ACC112 (cell line): ENCODE results near the gene TAOK3.
A peak's percentile ranks its signal among the peaks of the same experiment; 100 is the strongest.
"Not testable (repeated sequence)": the region's sequence is repeated elsewhere in the genome, so short reads cannot be mapped to it uniquely, and the experiment has no call there.

ENCODE experiments used
- H2AFZ ChIP-seq: fragments of 200-600 bp; sonication (generic); one replicate; pipeline ENCODE4 v1.6.0; 2017; ENCODE audit warnings: antibody characterized with exemption, low read length; ENCODE audit not compliant: unreplicated experiment
- H3K27ac ChIP-seq: fragments of 200-600 bp; sonication (generic); 2 replicates; pipeline ENCODE4 v1.5.1; 2014; ENCODE audit warnings: low read depth, mild to moderate bottlenecking, antibody characterized with exemption, low read length, moderate library complexity
- H3K27me3 ChIP-seq: fragments of 200-600 bp; sonication (generic); 2 replicates; pipeline ENCODE4 v1.6.1; 2014; ENCODE audit warnings: mild to moderate bottlenecking, antibody characterized with exemption, low read length, moderate library complexity, mixed read lengths; ENCODE audit not compliant: insufficient read depth
- H3K36me3 ChIP-seq: fragments of 200-600 bp; sonication (generic); 2 replicates; pipeline ENCODE4 v1.6.1; 2016; ENCODE audit warnings: mild to moderate bottlenecking, antibody characterized with exemption, low read length, moderate library complexity, mixed read lengths; ENCODE audit not compliant: insufficient read depth
- H3K4me1 ChIP-seq: fragments of 200-600 bp; sonication (generic); one replicate; pipeline ENCODE4 v1.6.1; 2016; ENCODE audit warnings: low read length, mixed read lengths; ENCODE audit not compliant: insufficient read depth, unreplicated experiment, control insufficient read depth
- H3K4me3 ChIP-seq: fragments of 200-600 bp; sonication (generic); 2 replicates; pipeline ENCODE4 v1.5.1; 2014; ENCODE audit warnings: mild to moderate bottlenecking, low read depth, low read length
- H3K79me2 ChIP-seq: fragments of 200-600 bp; sonication (generic); one replicate; pipeline ENCODE4 v1.6.0; 2016; ENCODE audit warnings: low read length; ENCODE audit not compliant: control insufficient read depth, unreplicated experiment, insufficient read depth

TAOK3 gene

DNA sequence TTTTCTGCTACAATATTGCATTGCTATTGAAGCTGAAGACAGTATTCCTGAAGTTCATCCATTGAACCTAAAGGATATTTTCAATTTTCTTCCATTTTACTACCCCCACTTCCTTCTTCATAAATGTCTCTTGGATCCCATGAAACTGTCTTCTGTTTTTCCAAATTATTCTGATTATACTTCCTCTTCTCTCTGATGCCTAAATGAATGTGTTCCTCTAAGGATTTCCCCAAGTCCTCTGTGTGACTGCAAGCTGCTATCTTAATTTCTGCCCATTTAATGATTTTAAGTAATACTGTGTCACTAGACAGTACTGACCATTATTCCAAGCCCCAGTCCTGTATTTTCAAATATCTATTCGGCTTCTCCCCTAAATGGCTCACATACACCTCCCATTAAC is 102.9 kb downstream of the TAOK3 start:
- Histone ChIP-seq H3K27ac (no peak overlapping the region), H2AFZ (no peak overlapping the region), H3K79me2 (peaks cover 3% of the 10 kb centered on the region), H3K27me3 (no peaks in the 10 kb centered on the region), H3K4me3 (no peak overlapping the region), H3K4me1 (no peaks in the 10 kb centered on the region), H3K36me3 (no peaks in the 10 kb centered on the region; the same call in 1 of the 2 replicates)

DNA sequence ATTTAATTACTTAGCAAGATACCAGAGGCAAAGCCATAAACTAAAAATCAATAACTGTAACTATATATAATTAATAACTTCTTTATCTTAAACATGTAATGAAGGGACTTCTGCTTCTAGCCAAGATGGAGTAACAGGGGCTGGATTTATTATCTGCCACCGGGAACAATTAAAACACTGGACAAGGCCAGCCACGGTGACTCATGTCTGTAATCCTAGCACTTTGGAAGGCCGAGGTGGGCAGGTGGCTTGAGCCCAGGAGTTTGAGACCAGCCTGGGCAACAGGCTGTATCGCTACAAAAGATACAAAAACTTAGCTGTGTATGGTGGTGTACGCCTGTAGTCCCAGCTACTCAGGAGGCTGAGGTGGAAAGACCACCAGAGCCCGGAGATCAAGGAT is 113.6 kb downstream of the TAOK3 start:
- Histone ChIP-seq H2AFZ (no peak overlapping the region), H3K36me3 (peaks cover 7% of the 10 kb centered on the region; the same call in 1 of the 2 replicates), H3K4me1 (no peaks in the 10 kb centered on the region), H3K4me3 (no peak overlapping the region), H3K27me3 (no peaks in the 10 kb centered on the region), H3K27ac (no peak overlapping the region), H3K79me2 (no peaks in the 10 kb centered on the region)

DNA sequence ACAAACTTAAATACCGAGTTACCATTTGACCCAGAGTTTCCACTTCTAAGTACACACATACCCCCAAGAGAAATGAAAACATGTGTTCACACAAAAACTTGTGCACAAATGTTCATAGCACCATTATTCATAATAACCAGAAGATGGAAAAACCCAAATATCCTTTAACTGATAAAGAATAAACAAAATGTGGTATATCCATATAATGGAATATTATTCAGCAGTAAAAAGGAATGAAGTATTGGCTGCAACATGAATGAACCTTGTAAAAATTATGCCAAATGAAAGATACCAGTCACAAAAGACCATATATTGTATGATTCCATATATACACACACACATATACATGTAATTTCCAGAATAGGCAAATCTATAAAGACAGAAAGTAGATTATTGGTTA is 116.4 kb downstream of the TAOK3 start:
- Histone ChIP-seq H3K27ac (no peak overlapping the region), H3K79me2 (no peaks in the 10 kb centered on the region), H3K4me1 (no peaks in the 10 kb centered on the region), H3K4me3 (no peak overlapping the region), H3K27me3 (no peaks in the 10 kb centered on the region), H3K36me3 (peaks cover 7% of the 10 kb centered on the region; the same call in 1 of the 2 replicates), H2AFZ (no peak overlapping the region)

DNA sequence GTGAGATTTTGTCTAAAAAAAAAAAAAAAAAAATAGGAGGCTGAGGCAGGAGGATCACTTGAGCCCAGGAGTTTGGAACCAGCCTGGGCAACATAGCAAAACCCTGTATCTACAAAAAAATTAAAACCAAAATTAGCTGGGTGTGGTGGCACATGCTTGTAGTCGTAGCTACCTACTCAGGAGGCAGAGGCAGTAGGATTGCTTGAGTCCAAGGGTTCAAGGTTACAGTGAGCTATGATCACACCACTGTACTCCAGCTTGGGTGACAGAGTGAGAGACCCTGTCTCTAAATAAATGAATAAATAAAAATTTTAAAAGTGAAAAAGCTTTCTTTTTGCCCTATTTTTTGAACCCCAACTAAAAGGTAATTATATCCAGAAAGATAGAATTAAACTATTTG is 123.2 kb downstream of the TAOK3 start:
- H2AFZ ChIP-seq: no peak overlapping the region

DNA sequence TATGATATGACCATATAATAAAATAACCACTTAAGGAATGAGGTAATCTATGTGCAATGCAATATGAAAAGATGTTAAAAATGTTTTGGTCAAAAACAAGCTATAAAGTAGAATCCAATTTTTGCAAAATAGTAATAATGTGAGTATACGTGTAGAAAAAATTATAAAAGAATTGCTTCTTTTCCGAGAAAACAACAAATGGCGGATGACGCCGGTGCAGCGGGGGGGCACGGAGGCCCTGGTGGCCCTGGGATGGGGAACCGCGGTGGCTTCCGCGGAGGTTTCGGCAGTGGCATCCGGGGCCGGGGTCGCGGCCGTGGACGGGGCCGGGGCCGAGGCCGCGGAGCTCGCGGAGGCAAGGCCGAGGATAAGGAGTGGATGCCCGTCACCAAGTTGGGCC is 126.8 kb downstream of the TAOK3 start:
- H3K4me3 ChIP-seq, H3K27ac ChIP-seq, H3K27me3 ChIP-seq, H2AFZ ChIP-seq, H3K79me2 ChIP-seq, H3K36me3 ChIP-seq, H3K4me1 ChIP-seq: not testable (repeated sequence)

More for the DNA sequence above, 123.2 kb downstream of the TAOK3 start:
- Histone ChIP-seq H3K27ac (no peak overlapping the region), H3K79me2 (no peaks in the 10 kb centered on the region), H3K27me3 (no peaks in the 10 kb centered on the region), H3K4me1 (no peaks in the 10 kb centered on the region), H3K4me3 (no peak overlapping the region), H3K36me3 (no peaks in the 10 kb centered on the region)

DNA sequence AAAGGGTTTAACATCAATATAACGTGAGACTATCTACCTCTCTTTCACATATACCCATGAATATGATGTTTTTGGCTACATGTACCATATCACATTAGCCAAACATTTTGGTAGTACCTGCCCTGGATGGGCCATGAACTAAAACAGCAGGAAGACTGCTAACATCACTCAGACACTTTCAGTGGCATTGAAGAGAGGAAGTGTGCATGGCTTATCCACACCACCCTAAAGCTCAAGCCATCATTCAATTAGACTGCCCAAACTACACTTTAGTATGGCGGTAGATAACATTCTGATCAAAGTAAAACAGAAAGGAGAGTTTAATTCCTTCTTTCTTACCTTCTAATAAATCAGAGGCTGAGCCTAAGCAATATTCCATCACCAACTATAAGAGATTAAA is 133.8 kb downstream of the TAOK3 start:
- peaks cover 12% of the 10 kb centered on the region for H3K4me1 ChIP-seq
- no peak overlapping the region for H2AFZ ChIP-seq
- no peak overlapping the region for H3K27ac ChIP-seq
- H3K27me3 ChIP-seq: no peaks in the 10 kb centered on the region
- H3K36me3 ChIP-seq: peaks cover 15% of the 10 kb centered on the region
- no peak overlapping the region for H3K4me3 ChIP-seq
- H3K79me2 ChIP-seq: no peaks in the 10 kb centered on the region

DNA sequence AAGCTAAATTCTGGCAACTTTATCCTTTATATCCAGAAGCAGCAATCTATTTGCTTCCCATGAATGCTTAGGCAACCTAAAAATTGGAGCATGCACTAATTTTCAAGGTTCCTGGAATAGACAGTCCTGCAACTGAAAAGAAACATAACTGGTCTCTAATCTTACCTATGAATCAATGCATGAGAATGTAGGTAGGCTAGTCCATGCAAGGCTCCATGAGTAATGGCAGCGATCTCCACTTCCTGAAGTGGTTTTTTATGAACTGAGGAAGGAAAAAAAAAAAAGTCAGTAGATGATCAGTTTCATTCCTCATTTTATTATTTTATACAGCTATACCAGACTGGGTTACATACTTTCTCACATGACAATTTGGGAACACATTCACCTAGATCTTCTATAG is 134.8 kb downstream of the TAOK3 start:
- Histone ChIP-seq H3K4me1 (peaks cover 12% of the 10 kb centered on the region), H3K27me3 (no peaks in the 10 kb centered on the region), H3K4me3 (peak overlapping the region; percentile 8; the same call in 1 of the 2 replicates), H2AFZ (peak overlapping the region; percentile 23), H3K27ac (0 out of 2 replicates have a peak overlapping the region, but pooled peaks have one; percentile 9), H3K79me2 (no peaks in the 10 kb centered on the region), H3K36me3 (peaks cover 21% of the 10 kb centered on the region)

DNA sequence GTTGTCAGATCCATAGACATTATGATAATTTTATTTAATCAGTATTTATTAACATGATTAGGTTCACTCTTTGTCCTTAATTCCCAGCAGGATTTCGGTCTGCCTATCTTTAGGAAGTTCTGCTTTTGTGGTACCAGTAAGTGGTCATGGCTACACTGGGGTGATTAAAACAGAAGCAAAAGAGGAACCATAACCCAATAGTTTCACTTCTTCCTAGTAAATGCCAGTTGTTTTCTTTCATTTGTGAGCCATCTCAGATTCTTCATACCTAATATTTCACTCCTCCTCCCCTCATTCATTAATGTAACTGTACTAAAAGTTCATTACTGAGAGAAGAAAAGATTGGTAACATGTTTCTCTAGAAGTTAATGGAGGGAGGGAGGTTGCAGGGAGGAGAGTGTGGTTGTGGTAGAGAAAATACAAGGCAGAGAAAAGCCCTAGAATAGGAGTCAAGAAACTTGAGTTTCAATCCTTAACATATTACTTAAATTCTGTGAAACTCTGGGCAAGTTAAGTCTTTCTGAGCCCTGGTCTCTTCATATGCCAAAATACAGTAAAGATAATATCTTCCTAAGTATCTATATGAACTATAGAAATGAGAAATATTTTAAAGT is 135.5 kb downstream of the TAOK3 start:
- Histone ChIP-seq H3K27ac (no peak overlapping the region), H2AFZ (no peak overlapping the region), H3K79me2 (no peaks in the 10 kb centered on the region), H3K27me3 (no peaks in the 10 kb centered on the region), H3K36me3 (peaks cover 21% of the 10 kb centered on the region), H3K4me3 (no peak overlapping the region), H3K4me1 (peaks cover 12% of the 10 kb centered on the region)

DNA sequence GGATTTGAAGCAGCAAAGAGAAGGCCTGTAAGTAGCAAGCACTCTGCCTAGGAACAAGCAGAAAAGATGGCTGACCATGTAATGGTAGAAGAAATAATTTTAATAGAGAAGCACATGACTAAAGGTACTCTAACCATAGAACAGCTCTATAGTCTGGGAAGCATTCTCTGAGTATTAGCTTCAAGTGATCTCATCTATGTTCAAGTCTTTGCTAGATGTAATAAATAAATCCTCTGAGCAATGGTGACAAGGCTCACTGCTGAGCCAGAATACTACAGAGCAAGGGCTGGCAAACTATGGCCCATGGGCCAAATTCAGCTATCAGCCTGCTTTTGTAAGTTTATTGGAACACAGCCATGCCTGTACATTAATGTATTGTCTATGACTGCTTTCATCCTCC is 152.0 kb downstream of the TAOK3 start:
- Histone ChIP-seq H3K79me2 (no peaks in the 10 kb centered on the region), H3K27ac (no peak overlapping the region), H3K36me3 (no peaks in the 10 kb centered on the region), H3K4me3 (no peak overlapping the region), H3K4me1 (no peaks in the 10 kb centered on the region), H2AFZ (no peak overlapping the region), H3K27me3 (no peaks in the 10 kb centered on the region)

DNA sequence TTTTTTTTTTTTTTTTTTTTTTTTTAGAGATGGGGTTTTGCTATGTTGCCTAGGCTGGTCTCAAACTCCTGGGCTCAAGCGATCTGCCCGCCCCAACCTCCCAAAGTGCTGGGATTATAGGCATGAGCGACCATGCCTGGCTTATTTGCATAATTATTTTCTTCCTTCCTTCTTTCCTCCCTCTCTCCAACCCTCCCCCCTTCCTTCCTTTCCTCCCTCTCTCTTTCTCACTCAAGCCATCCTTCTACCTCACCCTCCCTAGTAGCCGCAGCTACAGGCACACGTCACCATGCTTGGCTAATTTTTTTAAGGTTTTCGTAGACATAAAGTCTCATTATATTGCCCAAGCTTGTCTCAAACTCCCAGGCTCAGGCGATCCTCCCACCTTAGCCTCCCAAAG is 152.9 kb downstream of the TAOK3 start:
- Histone ChIP-seq H3K4me3 (no peak overlapping the region), H3K27me3 (no peaks in the 10 kb centered on the region), H3K27ac (no peak overlapping the region), H2AFZ (no peak overlapping the region), H3K4me1 (no peaks in the 10 kb centered on the region), H3K79me2 (no peaks in the 10 kb centered on the region), H3K36me3 (no peaks in the 10 kb centered on the region)

DNA sequence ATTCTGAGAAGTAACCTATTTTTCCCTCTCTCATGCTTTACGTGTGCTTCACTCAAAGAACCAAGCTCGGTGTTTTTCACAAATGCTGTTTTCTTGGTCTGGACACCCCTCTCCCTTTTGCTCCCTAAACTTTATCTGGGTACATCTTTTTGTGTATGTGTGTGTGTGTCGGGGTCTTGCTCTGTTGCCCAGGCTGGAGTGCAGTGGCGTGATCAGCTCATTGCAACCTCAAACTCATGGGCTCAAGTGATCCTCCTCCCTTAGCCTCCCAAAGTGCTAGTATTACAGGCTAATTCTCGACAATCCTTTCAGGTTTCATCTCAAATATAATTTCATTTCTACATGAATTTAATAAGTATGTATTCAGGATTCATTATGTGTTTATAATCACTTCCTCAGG is 153.6 kb downstream of the TAOK3 start:
- Histone ChIP-seq H2AFZ (no peak overlapping the region), H3K4me3 (no peak overlapping the region), H3K4me1 (no peaks in the 10 kb centered on the region), H3K27ac (no peak overlapping the region), H3K79me2 (no peaks in the 10 kb centered on the region), H3K36me3 (no peaks in the 10 kb centered on the region), H3K27me3 (no peaks in the 10 kb centered on the region)
